ENCODE data around the gene TACC2.

Gene TACC2

DNA sequence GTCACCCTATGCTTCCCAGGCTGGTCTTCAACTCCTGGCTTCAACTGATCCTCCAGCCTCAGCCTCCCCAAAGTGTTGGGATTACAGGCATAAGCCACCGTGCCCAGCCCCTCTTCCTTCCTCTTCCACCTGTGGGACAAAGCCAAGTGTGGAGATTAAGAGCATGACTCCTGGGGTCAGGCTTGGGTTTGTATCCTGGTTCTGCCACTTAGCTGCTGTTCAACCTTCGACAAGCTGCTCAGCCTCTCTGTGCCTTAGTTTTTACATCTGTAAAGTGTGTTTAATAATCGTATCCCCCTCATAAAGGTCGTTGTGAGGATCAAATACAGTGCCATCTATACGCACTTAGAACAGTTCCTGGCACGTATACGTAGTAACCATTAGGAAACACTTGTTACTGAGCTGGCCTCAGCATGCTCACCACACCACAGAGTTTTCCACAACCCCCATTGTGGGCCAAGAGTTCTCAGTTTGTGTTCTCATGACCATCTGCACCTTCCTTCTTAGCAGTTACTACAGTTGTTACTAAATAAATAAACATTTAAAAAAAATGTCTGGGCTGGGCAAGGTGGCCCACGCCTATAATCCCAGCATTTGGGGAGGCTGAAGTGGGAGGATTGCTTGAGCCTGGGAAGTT lies 141.6 kb downstream of the TACC2 start:
- in situ Hi-C loops (cut with HindIII; ENCODE audit: low pct_ligation_motif_present, low pct_unique_long_range_greater_than_20kb, low sequenced_read_pairs): no loop called here
- no peak for DNase-seq

DNA sequence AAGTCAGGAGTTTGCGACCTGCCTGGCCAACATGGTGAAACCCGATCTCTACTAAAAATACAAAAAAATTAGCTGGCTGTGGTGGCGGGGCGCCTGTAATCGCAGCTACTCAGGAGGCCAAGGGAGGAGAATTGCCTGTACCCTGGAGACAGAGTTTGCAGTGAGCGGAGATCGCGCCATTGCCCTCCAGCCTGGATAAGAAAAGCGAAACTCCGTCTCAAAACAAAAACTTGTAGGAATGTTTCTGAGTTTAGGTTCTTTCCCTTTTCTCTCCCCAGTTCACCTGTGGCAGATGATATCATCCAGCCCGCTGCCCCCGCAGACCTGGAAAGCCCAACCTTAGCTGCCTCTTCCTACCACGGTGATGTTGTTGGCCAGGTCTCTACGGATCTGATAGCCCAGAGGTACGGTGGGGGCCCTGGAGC lies 143.4 kb downstream of the TACC2 start:
- in situ Hi-C loops (cut with HindIII; ENCODE audit: low pct_ligation_motif_present, low pct_unique_long_range_greater_than_20kb, low sequenced_read_pairs): no loop called here
- DNase-seq: no peak

DNA sequence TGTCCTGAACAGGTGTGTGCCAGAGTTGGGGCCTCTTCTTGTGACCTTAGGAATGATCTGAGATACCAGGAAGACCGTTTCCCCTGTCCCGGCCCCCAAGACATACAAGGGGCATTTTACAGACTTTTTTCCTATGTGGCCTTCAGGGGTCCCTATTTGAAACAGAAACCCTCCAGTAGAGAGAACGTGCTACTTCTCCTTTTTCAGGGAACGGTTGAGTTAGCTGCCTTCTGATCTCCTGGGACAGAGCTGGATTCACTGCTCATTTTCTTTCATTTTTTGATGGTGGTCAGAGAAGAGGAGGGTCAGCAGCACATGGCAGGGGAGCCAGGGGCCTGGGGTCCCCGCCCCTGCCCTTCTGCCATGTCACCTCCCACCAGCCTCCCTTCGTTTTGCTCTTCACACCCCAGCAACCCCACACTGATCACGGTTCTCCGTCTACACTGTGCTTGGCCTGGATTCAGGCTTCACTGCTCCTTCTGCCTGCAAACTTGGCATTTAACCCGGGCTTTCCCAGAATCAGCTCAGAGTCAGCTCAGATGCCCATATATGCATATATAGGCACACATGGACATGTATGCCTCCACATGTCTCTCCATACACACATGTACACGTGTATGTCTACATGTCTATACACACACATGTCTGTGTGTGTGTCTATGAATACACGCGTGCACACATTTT lies 144.1 kb downstream of the TACC2 start:
- in situ Hi-C loops (cut with HindIII; ENCODE audit: low pct_ligation_motif_present, low pct_unique_long_range_greater_than_20kb, low sequenced_read_pairs): no loop called here
- DNase-seq: no peak

DNA sequence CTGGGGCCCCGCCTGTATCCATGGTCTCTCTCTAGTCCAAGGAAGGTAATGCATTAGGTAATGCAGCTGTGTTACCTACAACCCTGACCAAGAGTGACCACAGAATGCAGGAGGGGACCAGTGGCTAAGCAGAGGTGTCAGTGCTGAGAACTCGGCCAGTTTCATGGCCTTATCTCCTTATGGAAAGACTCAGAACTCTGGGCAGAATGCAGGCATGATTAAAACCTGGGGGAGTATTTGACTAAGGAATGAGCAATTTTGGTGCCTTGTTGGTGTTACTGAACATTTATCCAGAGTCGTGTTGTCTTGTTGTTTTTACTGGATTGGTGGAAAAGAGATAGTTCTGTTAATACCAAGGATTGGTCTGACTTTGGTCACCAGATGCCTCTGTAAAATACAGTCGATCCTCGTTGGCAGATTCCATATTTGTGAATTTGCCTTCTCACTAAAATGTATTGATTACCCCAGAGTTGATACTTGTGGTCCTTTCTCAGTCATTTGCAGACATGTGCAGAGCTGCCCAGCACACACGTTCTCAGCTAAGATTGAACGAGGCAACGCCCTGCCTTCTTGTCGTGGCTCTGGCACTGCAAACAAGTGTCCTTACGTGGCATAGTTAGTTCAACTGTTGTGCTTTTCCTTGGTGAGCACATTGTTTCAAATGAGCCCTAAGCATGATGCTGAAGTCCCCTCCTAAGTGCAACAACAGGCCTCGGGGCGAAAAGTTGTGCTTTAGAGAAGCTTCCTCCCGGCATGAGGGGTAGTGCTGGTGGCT lies 146.5 kb downstream of the TACC2 start:
- DNase-seq: no peak

GRCh38 chr10:122138831-122139625 lies 150.1 kb downstream of the TACC2 start:
- no peak for DNase-seq
- in situ Hi-C loops (cut with HindIII; ENCODE audit: low pct_ligation_motif_present, low pct_unique_long_range_greater_than_20kb, low sequenced_read_pairs): no loop called here

More for the DNA sequence above, 146.5 kb downstream of the TACC2 start:
- in situ Hi-C loops (cut with HindIII; ENCODE audit: low pct_ligation_motif_present, low pct_unique_long_range_greater_than_20kb, low sequenced_read_pairs): no loop called here

- in situ Hi-C loops (cut with HindIII; ENCODE audit: low pct_ligation_motif_present, low pct_unique_long_range_greater_than_20kb, low sequenced_read_pairs): no loop called here
- DNase-seq: no peak
Observed at GRCh38 chr10:122139627-122140170, 150.7 kb downstream of the TACC2 start.

DNA sequence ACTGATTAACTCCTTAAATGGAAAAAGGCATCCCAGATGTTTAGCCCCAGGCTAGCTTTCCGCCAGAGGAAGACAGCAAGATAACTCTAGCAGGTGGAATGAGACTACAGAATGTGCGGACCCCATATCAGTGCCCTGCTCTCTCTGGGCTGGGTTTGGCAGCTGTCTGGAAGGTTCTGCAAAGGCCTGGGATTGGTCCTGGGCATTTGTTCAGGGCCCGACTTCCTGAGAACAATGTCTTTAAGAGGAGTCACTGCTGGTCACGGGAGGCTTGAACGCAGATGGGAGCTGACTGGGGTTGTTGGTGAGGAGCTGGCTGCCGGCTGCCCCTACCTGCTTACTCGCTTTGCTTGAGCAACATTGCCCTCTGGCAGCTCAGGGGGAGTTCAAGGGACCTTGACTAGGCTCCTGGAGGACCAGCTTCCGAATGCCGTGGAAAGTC lies 151.5 kb downstream of the TACC2 start:
- in situ Hi-C loops (cut with HindIII; ENCODE audit: low pct_ligation_motif_present, low pct_unique_long_range_greater_than_20kb, low sequenced_read_pairs): no loop called here
- no peak for DNase-seq

- in situ Hi-C loops (cut with HindIII; ENCODE audit: low pct_ligation_motif_present, low pct_unique_long_range_greater_than_20kb, low sequenced_read_pairs): no loop called here
- peak; percentile 89 for DNase-seq
Observed at GRCh38 chr10:122140941-122141623, 152.1 kb downstream of the TACC2 start.

DNA sequence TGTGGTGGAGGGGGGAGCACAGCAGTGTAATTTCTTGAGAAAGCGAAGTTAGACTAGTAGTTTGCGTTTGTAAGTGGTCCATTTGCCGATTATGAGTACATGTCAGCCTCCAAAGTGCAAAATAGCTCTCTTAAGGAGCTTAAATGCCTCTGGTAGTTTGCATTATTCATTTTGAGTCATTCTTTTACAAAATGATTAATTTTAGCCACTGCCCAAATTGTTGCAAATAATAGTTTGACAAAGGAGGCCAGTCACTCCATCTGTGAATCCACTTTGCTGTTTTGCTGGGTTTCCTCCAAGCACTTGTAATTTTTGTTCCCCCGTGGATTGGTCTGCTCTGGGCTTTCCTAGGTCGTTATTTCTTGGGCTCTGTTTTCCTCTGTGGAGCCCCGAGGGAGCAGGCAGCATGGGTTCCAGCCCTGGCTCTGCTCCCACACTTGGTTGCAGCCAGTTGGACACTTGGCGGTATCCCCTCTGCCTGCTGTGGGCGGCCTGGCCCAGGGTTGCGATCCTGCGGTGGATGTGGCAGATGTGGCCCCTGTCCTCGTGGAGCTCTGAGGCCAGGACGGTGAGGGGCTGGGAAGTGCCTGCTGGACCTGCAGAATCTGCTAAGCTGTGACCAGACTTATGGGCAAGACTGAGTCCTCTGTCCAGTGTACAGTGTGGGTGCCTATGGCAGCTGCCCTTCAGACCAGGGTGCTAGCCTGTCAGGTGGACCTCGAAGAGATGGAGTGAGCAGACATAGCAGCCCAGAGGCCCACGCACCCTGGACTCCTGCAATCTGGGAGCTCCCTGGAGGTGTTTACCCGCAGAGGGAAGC lies 153.1 kb downstream of the TACC2 start:
- DNase-seq: no peak
- in situ Hi-C loops (cut with HindIII; ENCODE audit: low pct_ligation_motif_present, low pct_unique_long_range_greater_than_20kb, low sequenced_read_pairs): no loop called here

- DNase-seq: peak; percentile 29
- in situ Hi-C loops (cut with HindIII; ENCODE audit: low pct_ligation_motif_present, low pct_unique_long_range_greater_than_20kb, low sequenced_read_pairs): no loop called here
Observed at GRCh38 chr10:122142641-122143237, 153.8 kb downstream of the TACC2 start.

GRCh38 chr10:122143238-122143841 lies 154.4 kb downstream of the TACC2 start:
- in situ Hi-C loops (cut with HindIII; ENCODE audit: low pct_ligation_motif_present, low pct_unique_long_range_greater_than_20kb, low sequenced_read_pairs): no loop called here
- no peak for DNase-seq

DNA sequence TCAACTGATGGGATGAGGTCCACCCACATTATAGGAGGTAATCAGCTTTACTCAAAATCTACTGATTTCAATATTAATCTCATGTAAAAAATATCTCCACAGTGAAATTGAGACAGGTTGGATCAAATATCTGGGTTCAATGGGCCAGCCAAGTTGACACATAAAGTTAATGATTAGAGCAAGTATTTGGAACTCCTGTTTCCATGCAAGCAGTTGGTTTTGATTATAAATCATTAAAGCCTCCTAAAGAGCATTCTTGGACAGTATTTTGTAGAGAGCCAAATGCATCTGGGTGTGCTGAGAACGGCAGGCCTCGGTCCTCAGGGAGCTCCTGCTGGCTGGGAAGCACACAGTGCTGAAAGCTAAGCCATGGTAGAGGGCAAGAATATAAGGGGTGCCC lies 155.2 kb downstream of the TACC2 start:
- DNase-seq: no peak
- in situ Hi-C loops (cut with HindIII; ENCODE audit: low pct_ligation_motif_present, low pct_unique_long_range_greater_than_20kb, low sequenced_read_pairs): no loop called here

GRCh38 chr10:122145113-122145512 lies 156.2 kb downstream of the TACC2 start:
- no peak for DNase-seq
- in situ Hi-C loops (cut with HindIII; ENCODE audit: low pct_ligation_motif_present, low pct_unique_long_range_greater_than_20kb, low sequenced_read_pairs): no loop called here

DNA sequence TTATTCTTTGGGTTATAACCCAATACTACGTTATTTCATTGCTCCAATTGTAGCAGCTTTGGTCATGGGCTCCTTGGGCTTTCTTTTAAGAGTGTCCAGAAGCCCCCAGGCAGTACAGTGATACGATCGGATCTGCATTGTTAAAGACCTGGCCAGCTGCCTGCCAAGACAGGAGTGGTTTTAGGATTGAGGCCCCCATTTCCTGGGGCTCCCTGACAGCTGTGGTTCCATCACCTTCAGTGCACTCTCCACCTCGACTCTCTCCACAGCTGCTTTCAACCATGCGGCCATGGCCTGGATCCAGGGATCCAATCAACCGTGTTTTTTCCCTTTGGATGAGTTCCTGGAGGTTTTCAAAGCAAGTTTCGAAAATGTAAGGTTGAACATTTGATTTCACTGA lies 158.7 kb downstream of the TACC2 start:
- DNase-seq: no peak
- in situ Hi-C loops (cut with HindIII; ENCODE audit: low pct_ligation_motif_present, low pct_unique_long_range_greater_than_20kb, low sequenced_read_pairs): no loop called here

DNA sequence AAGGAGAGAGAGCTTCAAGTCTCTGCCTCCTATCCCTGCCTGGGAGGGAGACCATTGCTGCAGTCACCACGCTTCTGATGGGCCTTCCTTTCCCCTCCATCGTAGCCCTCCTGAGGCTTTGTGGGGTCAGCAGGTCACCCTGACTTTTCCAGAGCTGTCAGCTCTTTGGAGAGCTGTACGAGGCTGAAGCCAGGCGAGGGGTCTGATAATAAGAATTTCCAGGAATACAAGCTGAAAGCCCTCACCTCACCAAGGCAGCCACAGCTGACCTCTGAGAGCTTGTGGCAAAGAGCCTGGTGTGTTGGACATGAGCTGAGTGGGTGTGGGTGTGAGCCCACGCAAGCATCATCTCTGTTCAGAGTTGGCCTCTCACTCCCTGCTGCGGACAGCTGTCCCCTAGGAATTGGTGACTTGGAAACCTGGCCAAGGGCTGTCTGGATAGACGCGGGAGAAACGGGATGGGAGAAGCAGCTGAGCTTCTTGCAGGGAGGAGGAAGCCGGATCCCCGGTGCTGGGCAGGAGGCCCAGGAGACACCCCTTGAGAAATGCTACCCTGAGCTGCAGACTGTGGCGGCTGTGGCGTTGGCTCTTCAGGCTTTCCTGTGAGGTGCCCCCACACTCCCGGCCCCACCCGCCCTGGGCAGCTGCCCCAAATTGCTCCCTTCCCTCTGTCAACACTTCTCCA lies 160.1 kb downstream of the TACC2 start:
- in situ Hi-C loops (cut with HindIII; ENCODE audit: low pct_ligation_motif_present, low pct_unique_long_range_greater_than_20kb, low sequenced_read_pairs): no loop called here
- no peak for DNase-seq

All from ACHN (cell line).